Measurements from ENCODE around the gene ASPM. TPM values are rescaled to one million over a fixed set of nuclear protein-coding genes. Genes with fewer than 3 reads are reported as not detected.
"Not testable (repeated sequence)": the region's sequence is repeated elsewhere in the genome, so short reads cannot be mapped to it uniquely, and the experiment has no call there.

The ASPM gene
- total RNA-seq, 2 donors from 2014 or later, result 1.8 to 5.1 TPM

GRCh38 chr1:197036861-197037260, 109.6 kb downstream of the ASPM start:
- H3K4me3 ChIP-seq, result no peak overlapping the region
- TF ChIP-seq POLR2A (IDR thresholded peaks at IDR 0.05), result no peak
- TF ChIP-seq, protein P1, sequence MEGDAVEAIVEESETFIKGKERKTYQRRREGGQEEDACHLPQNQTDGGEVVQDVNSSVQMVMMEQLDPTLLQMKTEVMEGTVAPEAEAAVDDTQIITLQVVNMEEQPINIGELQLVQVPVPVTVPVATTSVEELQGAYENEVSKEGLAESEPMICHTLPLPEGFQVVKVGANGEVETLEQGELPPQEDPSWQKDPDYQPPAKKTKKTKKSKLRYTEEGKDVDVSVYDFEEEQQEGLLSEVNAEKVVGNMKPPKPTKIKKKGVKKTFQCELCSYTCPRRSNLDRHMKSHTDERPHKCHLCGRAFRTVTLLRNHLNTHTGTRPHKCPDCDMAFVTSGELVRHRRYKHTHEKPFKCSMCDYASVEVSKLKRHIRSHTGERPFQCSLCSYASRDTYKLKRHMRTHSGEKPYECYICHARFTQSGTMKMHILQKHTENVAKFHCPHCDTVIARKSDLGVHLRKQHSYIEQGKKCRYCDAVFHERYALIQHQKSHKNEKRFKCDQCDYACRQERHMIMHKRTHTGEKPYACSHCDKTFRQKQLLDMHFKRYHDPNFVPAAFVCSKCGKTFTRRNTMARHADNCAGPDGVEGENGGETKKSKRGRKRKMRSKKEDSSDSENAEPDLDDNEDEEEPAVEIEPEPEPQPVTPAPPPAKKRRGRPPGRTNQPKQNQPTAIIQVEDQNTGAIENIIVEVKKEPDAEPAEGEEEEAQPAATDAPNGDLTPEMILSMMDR (IDR thresholded peaks at IDR 0.05), result no peak
- no peak for DNase-seq (ENCODE audit: low spot score)
- intact Hi-C loops (cut with DNase I), result no loop called here
- H3K36me3 ChIP-seq, result no peaks in the 10 kb centered on the region
- no peaks in the 10 kb centered on the region for H3K27me3 ChIP-seq (replicated peaks; ENCODE audit: insufficient read depth)
- no peaks in the 10 kb centered on the region for H3K9me3 ChIP-seq
- H3K4me1 ChIP-seq (replicated peaks), result no peaks in the 10 kb centered on the region
- 94% methylated on average over 3 of the region's 3 CpGs for WGBS
- H3K27ac ChIP-seq, result no peak overlapping the region

GRCh38 chr1:197034631-197035339, 111.7 kb downstream of the ASPM start:
- intact Hi-C loops (cut with DNase I); H3K4me1 ChIP-seq (replicated peaks); H3K9me3 ChIP-seq; H3K36me3 ChIP-seq; DNase-seq (ENCODE audit: low spot score); H3K27me3 ChIP-seq (replicated peaks; ENCODE audit: insufficient read depth); H3K27ac ChIP-seq; H3K4me3 ChIP-seq: not testable (repeated sequence)
- WGBS, result 68% methylated on average over 6 of the region's 6 CpGs

Other genes with a start within 250 kb of the ASPM start
- gene CFHR2, start 202.9 kb downstream of the ASPM start, total RNA-seq, result not detected
- gene CFHR5, start 169.1 kb downstream of the ASPM start, total RNA-seq, result not detected
- not detected for gene F13B, start 79.4 kb downstream of the ASPM start, total RNA-seq
- gene ZBTB41, start 54.6 kb upstream of the ASPM start, total RNA-seq, result 10 to 100 TPM in 1 of 2 donors, 1 to 10 TPM in 1; 9.8 to 13.0 TPM
- gene CRB1, start 121.6 kb upstream of the ASPM start, total RNA-seq, result 1 to 10 TPM in 1 of 2 donors, under 1 TPM in 1; 0.32 to 1.0 TPM

Measured in prostate gland (tissue), 2 donors.